ENCODE measurements around the gene C2CD4B.
A peak's percentile ranks its signal among the peaks of the same experiment; 100 is the strongest.

C2CD4B gene

GRCh38 chr15:62173215-62173614 is 8.1 kb upstream of the C2CD4B start:
- TF ChIP-seq, protein P1, sequence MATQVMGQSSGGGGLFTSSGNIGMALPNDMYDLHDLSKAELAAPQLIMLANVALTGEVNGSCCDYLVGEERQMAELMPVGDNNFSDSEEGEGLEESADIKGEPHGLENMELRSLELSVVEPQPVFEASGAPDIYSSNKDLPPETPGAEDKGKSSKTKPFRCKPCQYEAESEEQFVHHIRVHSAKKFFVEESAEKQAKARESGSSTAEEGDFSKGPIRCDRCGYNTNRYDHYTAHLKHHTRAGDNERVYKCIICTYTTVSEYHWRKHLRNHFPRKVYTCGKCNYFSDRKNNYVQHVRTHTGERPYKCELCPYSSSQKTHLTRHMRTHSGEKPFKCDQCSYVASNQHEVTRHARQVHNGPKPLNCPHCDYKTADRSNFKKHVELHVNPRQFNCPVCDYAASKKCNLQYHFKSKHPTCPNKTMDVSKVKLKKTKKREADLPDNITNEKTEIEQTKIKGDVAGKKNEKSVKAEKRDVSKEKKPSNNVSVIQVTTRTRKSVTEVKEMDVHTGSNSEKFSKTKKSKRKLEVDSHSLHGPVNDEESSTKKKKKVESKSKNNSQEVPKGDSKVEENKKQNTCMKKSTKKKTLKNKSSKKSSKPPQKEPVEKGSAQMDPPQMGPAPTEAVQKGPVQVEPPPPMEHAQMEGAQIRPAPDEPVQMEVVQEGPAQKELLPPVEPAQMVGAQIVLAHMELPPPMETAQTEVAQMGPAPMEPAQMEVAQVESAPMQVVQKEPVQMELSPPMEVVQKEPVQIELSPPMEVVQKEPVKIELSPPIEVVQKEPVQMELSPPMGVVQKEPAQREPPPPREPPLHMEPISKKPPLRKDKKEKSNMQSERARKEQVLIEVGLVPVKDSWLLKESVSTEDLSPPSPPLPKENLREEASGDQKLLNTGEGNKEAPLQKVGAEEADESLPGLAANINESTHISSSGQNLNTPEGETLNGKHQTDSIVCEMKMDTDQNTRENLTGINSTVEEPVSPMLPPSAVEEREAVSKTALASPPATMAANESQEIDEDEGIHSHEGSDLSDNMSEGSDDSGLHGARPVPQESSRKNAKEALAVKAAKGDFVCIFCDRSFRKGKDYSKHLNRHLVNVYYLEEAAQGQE (IDR thresholded peaks at IDR 0.05; ENCODE audit: insufficient read depth in 1 of 2, low read depth in 2 of 2, low read length in 2 of 2), result no peak
- TF ChIP-seq POLR2AphosphoS5 (IDR thresholded peaks at IDR 0.05; ENCODE audit: low read depth, low read length), result no peak
- no peak for TF ChIP-seq SIN3A (IDR thresholded peaks at IDR 0.05; ENCODE audit: borderline replicate concordance, insufficient read depth, low read length)
- TF ChIP-seq TAF1 (IDR thresholded peaks at IDR 0.05; ENCODE audit: borderline replicate concordance, insufficient read depth, low read length), result no peak
- TF ChIP-seq FOXP2 (optimal IDR thresholded peaks at IDR 0.05; ENCODE audit: borderline replicate concordance, extremely low read depth, extremely low read length, insufficient read depth), result no peak

- TF ChIP-seq, protein P1 (IDR thresholded peaks at IDR 0.05; ENCODE audit: insufficient read depth in 1 of 2, low read depth in 2 of 2, low read length in 2 of 2), result no peak
- TF ChIP-seq TAF1 (IDR thresholded peaks at IDR 0.05; ENCODE audit: borderline replicate concordance, insufficient read depth, low read length) (no peak), POLR2AphosphoS5 (IDR thresholded peaks at IDR 0.05; ENCODE audit: low read depth, low read length) (no peak)
These were observed 6.8 kb upstream of the C2CD4B start for GRCh38 chr15:62171882-62172281.

GRCh38 chr15:62165793-62166375 is 799 bp upstream of the C2CD4B start:
- TF ChIP-seq SIN3A (IDR thresholded peaks at IDR 0.05; ENCODE audit: borderline replicate concordance, insufficient read depth, low read length), result no peak
- no peak for TF ChIP-seq TAF1 (IDR thresholded peaks at IDR 0.05; ENCODE audit: borderline replicate concordance, insufficient read depth, low read length)
- peak; percentile 30 for TF ChIP-seq FOXP2 (optimal IDR thresholded peaks at IDR 0.05; ENCODE audit: borderline replicate concordance, extremely low read depth, extremely low read length, insufficient read depth)
- TF ChIP-seq, protein P1 (IDR thresholded peaks at IDR 0.05; ENCODE audit: insufficient read depth in 1 of 2, low read depth in 2 of 2, low read length in 2 of 2), result no peak

GRCh38 chr15:62164396-62165103 is 535 bp downstream of the C2CD4B start:
- no peak for TF ChIP-seq SIN3A (IDR thresholded peaks at IDR 0.05; ENCODE audit: borderline replicate concordance, insufficient read depth, low read length)
- no peak for TF ChIP-seq POLR2AphosphoS5 (IDR thresholded peaks at IDR 0.05; ENCODE audit: low read depth, low read length)
- TF ChIP-seq, protein P1 (IDR thresholded peaks at IDR 0.05; ENCODE audit: insufficient read depth in 1 of 2, low read depth in 2 of 2, low read length in 2 of 2), result no peak
- TF ChIP-seq TAF1 (IDR thresholded peaks at IDR 0.05; ENCODE audit: borderline replicate concordance, insufficient read depth, low read length), result no peak
- no peak for TF ChIP-seq FOXP2 (optimal IDR thresholded peaks at IDR 0.05; ENCODE audit: borderline replicate concordance, extremely low read depth, extremely low read length, insufficient read depth)
